Caco-2 (cell line): ENCODE data around the gene OR56B1. TPM values are rescaled to one million over a fixed set of nuclear protein-coding genes. Genes with fewer than 3 reads are reported as not detected.

Experiments
- BruUV-seq: library from RNA; stranded (reverse); fragments of 400-500 nt; replicated peaks from 2 replicates; lab custom pipeline; 2021; lab: Mats Ljungman, UMichigan
- CTCF ChIA-PET: fragments of 300-600 bp; sonication (Branson Sonifier 250); formaldehyde crosslinking; loops from one replicate; lab custom pipeline; 2022; ENCODE audit warnings: antibody characterized with exemption; lab: Charles Lee
- POLR2A ChIA-PET: fragments of 300-600 bp; sonication (Branson Sonifier 250); formaldehyde crosslinking; loops from one replicate; lab custom pipeline; 2022; ENCODE audit warnings: antibody characterized with exemption; lab: Charles Lee
- DNase-seq, 2 experiments: peaks; one replicate each; pipeline versions ENCODE4 v3.0.0 to v3.0.0-alpha.2; 2020 to 2022
- H3K27me3 ChIP-seq: replicated peaks from 2 replicates; pipeline ENCODE4 v1.6.0; 2011; ENCODE audit warnings: low read length; ENCODE audit not compliant: control insufficient read depth, insufficient read depth
- H3K36me3 ChIP-seq: 2 replicates; pipeline ENCODE4 v1.5.1; 2011; ENCODE audit warnings: low read length; ENCODE audit not compliant: control insufficient read depth, insufficient read depth
- H3K4me1 ChIP-seq: fragments of 250-450 bp; sonication (Bioruptor Pico); 2 replicates; pipeline ENCODE4 v1.5.1; 2020; ENCODE audit warnings: mild to moderate bottlenecking
- H3K4me3 ChIP-seq: 2 replicates; pipeline ENCODE4 v1.5.1; 2011; ENCODE audit warnings: low read depth, mild to moderate bottlenecking, control low read depth, low read length
- H3K9me3 ChIP-seq: fragments of 250-450 bp; sonication (Bioruptor Pico); 2 replicates; pipeline ENCODE4 v1.5.1; 2020; ENCODE audit warnings: mild to moderate bottlenecking, moderate library complexity
- H3K27ac Mint-ChIP-seq: one replicate; pipeline ENCODE4 v1.8.0; 2022; ENCODE audit warnings: mixed read lengths; ENCODE audit not compliant: unreplicated experiment
- H3K27me3 Mint-ChIP-seq: one replicate; pipeline ENCODE4 v1.8.0; 2022; ENCODE audit warnings: mixed read lengths; ENCODE audit not compliant: insufficient read depth, unreplicated experiment
- H3K36me3 Mint-ChIP-seq: one replicate; pipeline ENCODE4 v1.8.0; 2022; ENCODE audit warnings: mild to moderate bottlenecking, mixed read lengths; ENCODE audit not compliant: insufficient read depth, unreplicated experiment
- H3K4me1 Mint-ChIP-seq: one replicate; pipeline ENCODE4 v1.8.0; 2022; ENCODE audit warnings: low read depth, mixed read lengths; ENCODE audit not compliant: unreplicated experiment
- H3K4me3 Mint-ChIP-seq: one replicate; pipeline ENCODE4 v1.8.0; 2022; ENCODE audit warnings: mild to moderate bottlenecking, moderate library complexity, mixed read lengths; ENCODE audit not compliant: unreplicated experiment
- H3K9me3 Mint-ChIP-seq: one replicate; pipeline ENCODE4 v1.8.0; 2022; ENCODE audit warnings: mixed read lengths; ENCODE audit not compliant: unreplicated experiment
- CTCF ChIP-seq, 2 experiments: fragments of 200-600 bp in 1 of 2; IDR thresholded peaks; 1 replicate in 1 of 2; 2 replicates in 1 of 2; pipeline versions ENCODE4 v1.5.1 to v1.8.0; 2011 to 2022; ENCODE audit warnings: antibody characterized with exemption in 1 of 2, control low read depth in 1 of 2, inconsistent platforms in 1 of 2, low read depth in 1 of 2, low read length in 1 of 2, mild to moderate bottlenecking in 1 of 2, moderate library complexity in 1 of 2; ENCODE audit not compliant: insufficient read depth in 1 of 2, severe bottlenecking in 1 of 2, unreplicated experiment in 1 of 2
- intact Hi-C: fragments of 100-400 bp; cut with micrococcal nuclease; formaldehyde crosslinking; loops from one replicate; pipeline ENCODE4 v1.10.0; 2022; ENCODE audit not compliant: unreplicated experiment
- total RNA-seq: library from RNA; stranded (reverse); gene quantifications from 2 replicates; pipeline ENCODE4 v1.2.3, GENCODE V29; 2022

Gene OR56B1
- total RNA-seq, 1 experiment from 2014 or later: not detected

- H3K27me3 ChIP-seq: no peaks in the 10 kb centered on the region
- H3K4me1 ChIP-seq: peaks cover 20% of the 10 kb centered on the region
- Mint-ChIP-seq H3K36me3 (no peaks in the 10 kb centered on the region), H3K27me3 (peaks cover 5% of the 10 kb centered on the region), H3K27ac (no peak overlapping the region), H3K4me3 (no peak overlapping the region), H3K4me1 (peaks cover 16% of the 10 kb centered on the region), H3K9me3 (no peaks in the 10 kb centered on the region)
- H3K9me3 ChIP-seq: no peaks in the 10 kb centered on the region
- DNase-seq: no peak
- H3K4me3 ChIP-seq: no peak overlapping the region
- no peaks in the 10 kb centered on the region for H3K36me3 ChIP-seq
- no peak for TF ChIP-seq CTCF (IDR thresholded peaks at IDR 0.05; ENCODE audit: insufficient read depth in 1 of 2, low read depth in 1 of 2, low read length in 1 of 2, severe bottlenecking in 1 of 2, unreplicated experiment in 1 of 2)
- CTCF ChIA-PET: no interaction called here
- POLR2A ChIA-PET: no interaction called here
- no TSS peak for BruUV-seq
- intact Hi-C loops: no loop called here
These were observed 44.3 kb upstream of the OR56B1 start for GRCh38 chr11:5691964-5692361.

- no peaks in the 10 kb centered on the region for H3K36me3 ChIP-seq
- H3K27me3 ChIP-seq: no peaks in the 10 kb centered on the region
- H3K4me3 Mint-ChIP-seq: no peak overlapping the region
- no peak overlapping the region for H3K4me3 ChIP-seq
- no peak overlapping the region for H3K27ac Mint-ChIP-seq
- peaks cover 14% of the 10 kb centered on the region for H3K4me1 Mint-ChIP-seq
- peaks cover 5% of the 10 kb centered on the region for H3K27me3 Mint-ChIP-seq
- POLR2A ChIA-PET: no interaction called here
- intact Hi-C loops: no loop called here
- H3K36me3 Mint-ChIP-seq: no peaks in the 10 kb centered on the region
- H3K4me1 ChIP-seq: peaks cover 20% of the 10 kb centered on the region
- CTCF ChIA-PET: no interaction called here
- BruUV-seq: no TSS peak
- DNase-seq: no peak
- no peaks in the 10 kb centered on the region for H3K9me3 Mint-ChIP-seq
- no peaks in the 10 kb centered on the region for H3K9me3 ChIP-seq
- TF ChIP-seq CTCF (IDR thresholded peaks at IDR 0.05; ENCODE audit: insufficient read depth in 1 of 2, low read depth in 1 of 2, low read length in 1 of 2, severe bottlenecking in 1 of 2, unreplicated experiment in 1 of 2): no peak
These were observed 41.6 kb upstream of the OR56B1 start for GRCh38 chr11:5694642-5695041.

- CTCF ChIA-PET: no interaction called here
These were observed 40.7 kb upstream of the OR56B1 start for GRCh38 chr11:5695580-5695979.

More at GRCh38 chr11:5695580-5695979, 40.7 kb upstream of the OR56B1 start:
- no peak overlapping the region for H3K27ac Mint-ChIP-seq
- POLR2A ChIA-PET: no interaction called here
- no peak for DNase-seq
- H3K9me3 Mint-ChIP-seq: no peaks in the 10 kb centered on the region
- peaks cover 5% of the 10 kb centered on the region for H3K27me3 Mint-ChIP-seq
- H3K36me3 Mint-ChIP-seq: no peaks in the 10 kb centered on the region
- peaks cover 11% of the 10 kb centered on the region for H3K4me1 ChIP-seq
- no peaks in the 10 kb centered on the region for H3K36me3 ChIP-seq
- no peak overlapping the region for H3K4me3 Mint-ChIP-seq
- H3K4me3 ChIP-seq: no peak overlapping the region
- intact Hi-C loops: no loop called here
- H3K4me1 Mint-ChIP-seq: peaks cover 5% of the 10 kb centered on the region
- no peaks in the 10 kb centered on the region for H3K27me3 ChIP-seq
- TF ChIP-seq CTCF (IDR thresholded peaks at IDR 0.05; ENCODE audit: insufficient read depth in 1 of 2, low read depth in 1 of 2, low read length in 1 of 2, severe bottlenecking in 1 of 2, unreplicated experiment in 1 of 2): no peak
- no peaks in the 10 kb centered on the region for H3K9me3 ChIP-seq
- BruUV-seq: no TSS peak
